Epithelial cell of esophagus (primary cell): ENCODE measurements around the gene CNOT4.
"Not testable (repeated sequence)": the region's sequence is repeated elsewhere in the genome, so short reads cannot be mapped to it uniquely, and the experiment has no call there.

Experiments
- DNase-seq: peaks from one replicate; pipeline ENCODE4 v3.0.0; 2010; ENCODE audit warnings: low read depth
- H3K4me3 ChIP-seq: 2 replicates; pipeline ENCODE4 v1.5.1; 2011; ENCODE audit warnings: mild to moderate bottlenecking, low read length, control low read depth
- CTCF ChIP-seq: IDR thresholded peaks from 2 replicates; pipeline ENCODE4 v1.5.1; 2011; ENCODE audit warnings: low read depth, mild to moderate bottlenecking, low read length, control low read depth, inconsistent platforms; ENCODE audit not compliant: insufficient read depth; ENCODE audit errors: missing control alignments

Gene CNOT4

GRCh38 chr7:135480966-135481597 is 28.8 kb downstream of the CNOT4 start:
- no peak for TF ChIP-seq CTCF
- no peak overlapping the region for H3K4me3 ChIP-seq
- DNase-seq: no peak

- TF ChIP-seq CTCF: no peak
- no peak overlapping the region for H3K4me3 ChIP-seq
- DNase-seq: no peak
These were observed 34.4 kb downstream of the CNOT4 start for GRCh38 chr7:135475521-135475920.

- DNase-seq, H3K4me3 ChIP-seq: not testable (repeated sequence)
These were observed 40.2 kb downstream of the CNOT4 start for GRCh38 chr7:135469705-135470104.

GRCh38 chr7:135467207-135467711 is 42.6 kb downstream of the CNOT4 start:
- DNase-seq: peak; percentile 92
- no peak for TF ChIP-seq CTCF
- no peak overlapping the region for H3K4me3 ChIP-seq

- no peak overlapping the region for H3K4me3 ChIP-seq
- peak; percentile 13 for DNase-seq
- no peak for TF ChIP-seq CTCF
These were observed 43.3 kb downstream of the CNOT4 start for GRCh38 chr7:135466442-135467206.

GRCh38 chr7:135463908-135464307 is 46.0 kb downstream of the CNOT4 start:
- H3K4me3 ChIP-seq: no peak overlapping the region
- TF ChIP-seq CTCF: no peak
- no peak for DNase-seq

GRCh38 chr7:135459951-135460567 is 49.8 kb downstream of the CNOT4 start:
- no peak for TF ChIP-seq CTCF
- DNase-seq: no peak
- H3K4me3 ChIP-seq: no peak overlapping the region
